K562 (cell line): Measurements from ENCODE around the gene TPGS1. TPM values are rescaled to one million over a fixed set of nuclear protein-coding genes. Genes with fewer than 3 reads are reported as not detected.
A peak's percentile ranks its signal among the peaks of the same experiment; 100 is the strongest.

Source experiments
- ATAC-seq: fragments of 200-7000 bp; cut with Tn5 transposase; 3 replicates; pipeline ENCODE4 v1.9.1; 2020; ENCODE audit warnings: moderate library complexity
- BruUV-seq: library from RNA; stranded (reverse); fragments of 400-500 nt; replicated peaks from 2 replicates; lab custom pipeline; 2021; lab: Mats Ljungman, UMichigan
- CTCF ChIA-PET: fragments of 300-600 bp; formaldehyde crosslinking; extraction: SDS; loops from one replicate; lab custom pipeline; 2021; ENCODE audit warnings: low intra/inter-chr PET ratio; lab: Yijun Ruan, JAX
- POLR2A ChIA-PET: fragments of 300-600, 350-650 bp; sonication (Branson Sonifier 250); formaldehyde crosslinking; extraction: SDS; loops from one replicate; lab custom pipeline; 2021; ENCODE audit warnings: antibody characterized with exemption, inconsistent platforms; lab: Yijun Ruan, JAX
- DNase-seq, 4 experiments: peaks; one replicate each; pipeline versions ENCODE4 v3.0.0 to v3.0.0-alpha.2; 2011 to 2018; ENCODE audit warnings: low spot score in 3 of 4, mixed read lengths in 3 of 4; ENCODE audit errors: extremely low read depth in 1 of 4
- FAIRE-seq: peaks from 2 replicates; lab custom pipeline; 2011; peaks lifted over from hg19 to GRCh38; lab: Jason Lieb, UNC
- H2AFZ ChIP-seq: 2 replicates; pipeline ENCODE4 v1.6.0; 2011; ENCODE audit warnings: low read depth, low read length, control low read depth, inconsistent platforms
- H3K27ac ChIP-seq: fragments of 200-600 bp; 3 replicates; pipeline ENCODE4 v1.8.0; 2011; ENCODE audit warnings: low read depth, mild to moderate bottlenecking, control low read depth, inconsistent platforms, low read length, moderate library complexity, mixed read lengths; ENCODE audit errors: extremely low read depth
- H3K27me3 ChIP-seq, 2 experiments: fragments of 300-600 bp in 1 of 2; 2 replicates in 1 of 2; 3 replicates in 1 of 2; pipeline versions ENCODE4 v1.6.0 to v1.8.0; 2011; ENCODE audit warnings: inconsistent platforms in 2 of 2, low read length in 2 of 2, mild to moderate bottlenecking in 1 of 2, mixed read lengths in 1 of 2, moderate library complexity in 1 of 2; ENCODE audit not compliant: control insufficient read depth in 2 of 2, insufficient read depth in 2 of 2
- H3K36me3 ChIP-seq: fragments of 300-600 bp; 3 replicates; pipeline ENCODE4 v1.8.0; 2011; ENCODE audit warnings: mild to moderate bottlenecking, low read length, inconsistent platforms; ENCODE audit not compliant: control insufficient read depth, insufficient read depth
- H3K4me1 ChIP-seq, 2 experiments: fragments of 200-600 bp in 1 of 2; replicated peaks in 1 of 2; 2 replicates in 1 of 2; 3 replicates in 1 of 2; pipeline versions ENCODE4 v1.5.1 to v1.8.0; 2011; ENCODE audit warnings: inconsistent platforms in 2 of 2, low read length in 2 of 2, mild to moderate bottlenecking in 1 of 2, mixed read lengths in 1 of 2, moderate library complexity in 1 of 2; ENCODE audit not compliant: control insufficient read depth in 2 of 2, insufficient read depth in 2 of 2
- H3K4me2 ChIP-seq: 2 replicates; pipeline ENCODE4 v1.6.1; 2011; ENCODE audit warnings: low read length, control low read depth, inconsistent platforms, mixed read lengths; ENCODE audit not compliant: insufficient read depth
- H3K4me3 ChIP-seq: fragments of 200-600 bp; sonication (generic), shearing (Covaris generic); 2 replicates; pipeline ENCODE4 v1.5.1; 2016; ENCODE audit warnings: control low read depth, inconsistent platforms
- H3K79me2 ChIP-seq: fragments of 200-600 bp; 3 replicates; pipeline ENCODE4 v1.8.0; 2011; ENCODE audit warnings: low read length, inconsistent platforms; ENCODE audit not compliant: control insufficient read depth, insufficient read depth
- H3K9ac ChIP-seq, 2 experiments: 2 replicates each; pipeline versions ENCODE4 v1.6.0 to v1.6.1; 2011; ENCODE audit warnings: low read depth in 2 of 2, low read length in 2 of 2, control low read depth in 1 of 2, inconsistent platforms in 1 of 2, mild to moderate bottlenecking in 1 of 2, mixed read lengths in 1 of 2; ENCODE audit not compliant: insufficient read depth in 1 of 2
- H3K9me1 ChIP-seq: one replicate; pipeline ENCODE4 v1.6.0; 2011; ENCODE audit warnings: inconsistent platforms, mild to moderate bottlenecking, low read length, moderate library complexity; ENCODE audit not compliant: control insufficient read depth, insufficient read depth
- H3K9me3 ChIP-seq: replicated peaks from 2 replicates; pipeline ENCODE4 v1.5.1; 2011; ENCODE audit warnings: low read depth, low read length, inconsistent platforms; ENCODE audit not compliant: control insufficient read depth, insufficient read depth
- H4K20me1 ChIP-seq: replicated peaks from 2 replicates; pipeline ENCODE4 v1.6.1; 2011; ENCODE audit warnings: low read length, inconsistent platforms, mixed read lengths; ENCODE audit not compliant: control insufficient read depth, insufficient read depth
- AFF4 ChIP-seq: sonication (generic); formaldehyde crosslinking; IDR thresholded peaks from 2 replicates; pipeline ENCODE4 v1.8.0; 2023; ENCODE audit warnings: mild to moderate bottlenecking, missing genetic modification reagents
- ATF1 ChIP-seq, 2 experiments: fragments of 450-650 bp in 1 of 2; IDR thresholded peaks; 2 replicates each; pipeline ENCODE4 v1.6.1; 2016; ENCODE audit warnings: missing compliant biosample characterization in 1 of 2, missing genetic modification characterization in 1 of 2
- L3MBTL2 ChIP-seq: fragments of 450-650 bp; IDR thresholded peaks from 2 replicates; pipeline ENCODE4 v1.6.1; 2016; ENCODE audit warnings: mild to moderate bottlenecking, moderate library complexity
- RB1 ChIP-seq: fragments of 450-650 bp; IDR thresholded peaks from 2 replicates; pipeline ENCODE4 v1.6.1; 2017; ENCODE audit warnings: low read depth, mild to moderate bottlenecking
- ZBTB1 ChIP-seq: sonication (generic); formaldehyde crosslinking; IDR thresholded peaks from 2 replicates; pipeline ENCODE4 v1.8.1; 2023; ENCODE audit warnings: missing genetic modification reagents, low read depth, mild to moderate bottlenecking, borderline replicate concordance
- ZNF124 ChIP-seq: sonication (generic); formaldehyde crosslinking; IDR thresholded peaks from 2 replicates; pipeline ENCODE4 v1.8.1; 2022; ENCODE audit warnings: missing genetic modification reagents
- ZNF311 ChIP-seq: fragments of 250-450 bp; sonication (Bioruptor Pico); IDR thresholded peaks from 2 replicates; pipeline ENCODE4 v1.4.0; 2020; ENCODE audit warnings: mild to moderate bottlenecking, moderate library complexity
- ZNF449 ChIP-seq: fragments of 250-450 bp; sonication (Bioruptor Pico); IDR thresholded peaks from 2 replicates; pipeline ENCODE4 v1.8.0; 2022; ENCODE audit warnings: moderate library complexity, mild to moderate bottlenecking, inconsistent platforms
- WGBS: fragments of 100-300 bp; shearing (Covaris generic); methylation state at CpG from one replicate; pipeline ENCODE4 v1.1.6; 2016; ENCODE audit warnings: low coverage, mixed read lengths; ENCODE audit not compliant: insufficient coverage; ENCODE audit errors: missing lambda C conversion rate; 5-methylcytosine and 5-hydroxymethylcytosine counted together
- in situ Hi-C: fragments of 300-500 bp; cut with MboI; formaldehyde crosslinking; loops from 4 replicates; pipeline ENCODE4 v1.15.0; 2018; ENCODE audit warnings: inconsistent platforms, mixed read lengths
- intact Hi-C: fragments of 100-400 bp; cut with micrococcal nuclease; formaldehyde crosslinking; loops from 2 replicates; pipeline ENCODE4 v1.14.2; 2022
- polyA plus RNA-seq, 8 experiments: library from polyadenylated mRNA; depleted of rRNA in 4 of 8; stranded (reverse) in 5 of 8; unstranded in 3 of 8; fragments of >200 nt; fragmentation: Nextera tagmentation in 2 of 8; fragmentation: Illumina TruSeq in 1 of 8; extraction: Ambion mirVana in 2 of 8; extraction: Trizol in 1 of 8; gene quantifications; 2 replicates each; pipeline versions ENCODE4 v1.2.1 to v1.2.3, GENCODE V29; 2011 to 2014; ENCODE audit warnings: inconsistent platforms in 1 of 8, missing spikeins in 1 of 8
- total RNA-seq, 7 experiments: library from RNA; depleted of rRNA in 6 of 7; stranded (reverse); fragments of >200 nt in 6 of 7; fragmentation: Illumina TruSeq in 2 of 7; extraction: Trizol in 2 of 7; gene quantifications; 2 replicates each; pipeline versions ENCODE4 v1.2.1 to v1.2.3, GENCODE V29; 2011 to 2021; ENCODE audit warnings: low replicate concordance in 1 of 7

The TPGS1 gene
- total and polyA plus RNA-seq, 9 of the 15 experiments (the other 6 are each of a cell fraction or from before 2014, with no cell fraction given), result 0.30 to 31.6 (median 1.2) TPM; not detected in 2

- Histone ChIP-seq H3K27me3 (no peaks in the 10 kb centered on the region), H2AFZ (no peak overlapping the region), H4K20me1 (peaks cover 16% of the 10 kb centered on the region)
- TF ChIP-seq ATF1 (CRISPR knock-in tag; IDR thresholded peaks at IDR 0.05) (no peak), ATF1 (tag; IDR thresholded peaks at IDR 0.05) (0 out of 2 replicates have a peak, but pooled peaks have one; percentile 39), ZNF124 (CRISPR knock-in tag) (no peak), ZBTB1 (CRISPR knock-in tag) (peak; percentile 69; the same call in 1 of the 2 replicates), AFF4 (CRISPR knock-in tag) (0 out of 2 replicates have a peak, but pooled peaks have one; percentile 54), ZNF311 (CRISPR knock-in tag) (no peak), L3MBTL2 (0 out of 2 replicates have a peak, but pooled peaks have one; percentile 9), RB1 (no peak), ZNF449 (CRISPR knock-in tag) (no peak)
- TF ChIP-seq, all 486 proteins: peak for 4
- Histone ChIP-seq H3K4me2 (peak overlapping the region; percentile 86), H3K79me2 (peaks cover 49% of the 10 kb centered on the region), H3K27ac (peak overlapping the region; percentile 87), H3K9me1 (peaks cover 6% of the 10 kb centered on the region), H3K4me3 (peak overlapping the region; percentile 97), H3K4me1 (peaks cover 9 to 80% of the 10 kb centered on the region in 2 experiments; a peak in 4 of 5 replicates), H3K9me3 (peaks cover 3% of the 10 kb centered on the region), H3K36me3 (peaks cover 49% of the 10 kb centered on the region; the same call in 1 of the 3 replicates), H3K9ac (peak overlapping the region; percentile 83 to 99)
- BruUV-seq, result TSS peak; percentile 56
- WGBS, result 41% methylated on average over 23 of the region's 25 CpGs
- CTCF ChIA-PET, result no interaction called here
- no peak for FAIRE-seq
- in situ Hi-C loops (no loop called here), intact Hi-C loops (loop anchor here (10.0 kb wide), 1 partner anchor 51 kb away; the partner anchor contains the start of gene HCN2)
- peak in 1 of 4 experiments; percentile 13 for DNase-seq
- no peak for ATAC-seq
- POLR2A ChIA-PET, result interaction anchor here (0.6 to 2.8 kb wide), 11 partner anchors 7 to 372 kb away, joined by 3 to 12 read pairs (median 7); partner anchors contain the start of gene BSG
These were observed 26.2 kb downstream of the TPGS1 start for GRCh38 chr19:533364-534058.
